NB4 (cell line): ENCODE measurements around the gene XPC.

Source experiments
- CTCF ChIP-seq: IDR thresholded peaks from one replicate; pipeline ENCODE4 v1.5.1; 2012; ENCODE audit warnings: low read depth, low read length
- MYC ChIP-seq: IDR thresholded peaks from 2 replicates; pipeline ENCODE4 v1.6.1; 2011; ENCODE audit warnings: low read depth, low read length

GRCh38 chr3:14208168-14208567, 29.8 kb upstream of the XPC start:
- no peak for TF ChIP-seq MYC
- no peak for TF ChIP-seq CTCF
